ENCODE measurements around the gene ANO1. TPM values are rescaled to one million over a fixed set of nuclear protein-coding genes. Genes with fewer than 3 reads are reported as not detected.

ANO1 gene
- polyA plus RNA-seq, 1 of the 3 experiments (the other 2 are of a cell fraction) = not detected

DNA sequence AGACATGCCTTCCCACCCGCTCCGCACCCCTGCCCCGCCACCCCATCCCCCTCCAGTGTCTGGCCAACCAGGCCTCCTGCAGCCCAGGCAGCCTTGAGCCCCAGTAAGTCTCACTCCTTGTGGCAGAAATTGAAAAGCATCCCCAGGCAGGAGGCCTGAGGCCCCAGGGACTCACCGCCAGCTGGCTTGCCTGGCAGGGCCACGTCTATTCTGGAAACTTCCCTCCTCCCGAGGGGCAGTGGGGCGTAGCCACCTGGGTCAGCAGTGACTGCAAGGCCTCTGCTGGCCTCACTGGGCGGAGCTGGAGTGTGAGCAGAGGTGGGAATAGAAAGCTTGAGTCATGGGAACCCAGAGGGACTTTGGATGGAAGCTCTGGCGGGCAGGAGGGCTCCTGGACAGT lies 26.3 kb downstream of the ANO1 start:
- no peak overlapping the region for H2AFZ ChIP-seq (ENCODE audit: low read depth)
- TF ChIP-seq, protein P1, sequence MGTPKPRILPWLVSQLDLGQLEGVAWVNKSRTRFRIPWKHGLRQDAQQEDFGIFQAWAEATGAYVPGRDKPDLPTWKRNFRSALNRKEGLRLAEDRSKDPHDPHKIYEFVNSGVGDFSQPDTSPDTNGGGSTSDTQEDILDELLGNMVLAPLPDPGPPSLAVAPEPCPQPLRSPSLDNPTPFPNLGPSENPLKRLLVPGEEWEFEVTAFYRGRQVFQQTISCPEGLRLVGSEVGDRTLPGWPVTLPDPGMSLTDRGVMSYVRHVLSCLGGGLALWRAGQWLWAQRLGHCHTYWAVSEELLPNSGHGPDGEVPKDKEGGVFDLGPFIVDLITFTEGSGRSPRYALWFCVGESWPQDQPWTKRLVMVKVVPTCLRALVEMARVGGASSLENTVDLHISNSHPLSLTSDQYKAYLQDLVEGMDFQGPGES (IDR thresholded peaks at IDR 0.05; ENCODE audit: low read depth, low read length) = no peak
- TF ChIP-seq RXRA (IDR thresholded peaks at IDR 0.05; ENCODE audit: borderline replicate concordance, low read depth) (no peak), POLR2AphosphoS5 (IDR thresholded peaks at IDR 0.05; ENCODE audit: low read depth, low read length) (no peak), TCF12 (IDR thresholded peaks at IDR 0.05) (no peak), PBX3 (IDR thresholded peaks at IDR 0.05) (no peak), TAF1 (IDR thresholded peaks at IDR 0.05; ENCODE audit: borderline replicate concordance, low read depth, low read length) (no peak), NFIC (IDR thresholded peaks at IDR 0.05; ENCODE audit: borderline replicate concordance) (no peak), TEAD4 (IDR thresholded peaks at IDR 0.05; ENCODE audit: borderline replicate concordance, insufficient read depth) (no peak), MEF2A (IDR thresholded peaks at IDR 0.05; ENCODE audit: borderline replicate concordance, low read depth) (no peak), CHD2 (IDR thresholded peaks at IDR 0.05; ENCODE audit: low read length, partially characterized antibody) (no peak), GABPA (IDR thresholded peaks at IDR 0.05; ENCODE audit: low read depth) (no peak)
- TF ChIP-seq, protein P2, sequence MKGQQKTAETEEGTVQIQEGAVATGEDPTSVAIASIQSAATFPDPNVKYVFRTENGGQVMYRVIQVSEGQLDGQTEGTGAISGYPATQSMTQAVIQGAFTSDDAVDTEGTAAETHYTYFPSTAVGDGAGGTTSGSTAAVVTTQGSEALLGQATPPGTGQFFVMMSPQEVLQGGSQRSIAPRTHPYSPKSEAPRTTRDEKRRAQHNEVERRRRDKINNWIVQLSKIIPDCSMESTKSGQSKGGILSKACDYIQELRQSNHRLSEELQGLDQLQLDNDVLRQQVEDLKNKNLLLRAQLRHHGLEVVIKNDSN (IDR thresholded peaks at IDR 0.05; ENCODE audit: borderline replicate concordance, low read depth) = no peak
- no peak overlapping the region for H3K4me2 ChIP-seq
- WGBS (ENCODE audit: low lambda C conversion rate) = 64% methylated on average over 5 of the region's 9 CpGs
- H3K36me3 ChIP-seq (replicated peaks in 1 of 2; ENCODE audit: control insufficient read depth in 1 of 2, insufficient read depth in 2 of 2, low read length in 1 of 2) = no peaks in the 10 kb centered on the region
- no peaks in the 10 kb centered on the region for H3K9me3 ChIP-seq
- H3K27ac ChIP-seq (ENCODE audit: low read depth in 2 of 2, low read length in 1 of 2) = no peak overlapping the region
- no peak overlapping the region for H3K4me3 ChIP-seq (ENCODE audit: low read depth in 2 of 2, low read length in 1 of 2)
- ChIA-PET CTCF (interaction anchor here (0.7 to 1.7 kb wide), 6 partner anchors 87 to 269 kb away, joined by 3 to 6 read pairs (median 4); no protein-coding TSS in a partner anchor), POLR2A (no interaction called here)
- H3K79me2 ChIP-seq (ENCODE audit: insufficient read depth) = no peaks in the 10 kb centered on the region
- no peaks in the 10 kb centered on the region for H3F3A ChIP-seq (replicated peaks; ENCODE audit: insufficient read depth)
- no peak overlapping the region for H3K9ac ChIP-seq
- no peaks in the 10 kb centered on the region for H3K9me2 ChIP-seq
- H4K20me1 ChIP-seq (ENCODE audit: insufficient read depth) = no peaks in the 10 kb centered on the region
- H3K27me3 ChIP-seq (ENCODE audit: insufficient read depth) = 0 out of 2 replicates have a peak, but pooled peaks cover 7% of the 10 kb centered on the region
- no peak for DNase-seq
- H3K4me1 ChIP-seq (ENCODE audit: control insufficient read depth in 1 of 2, insufficient read depth in 2 of 2, low read depth in 1 of 2, low read length in 1 of 2) = peaks cover 0 to 23% of the 10 kb centered on the region in 2 experiments; a peak in 1 of 4 replicates

GRCh38 chr11:70104961-70105360 lies 26.8 kb downstream of the ANO1 start:
- H4K20me1 ChIP-seq (ENCODE audit: insufficient read depth) = no peaks in the 10 kb centered on the region

More at GRCh38 chr11:70104961-70105360, 26.8 kb downstream of the ANO1 start:
- TF ChIP-seq YY1 (IDR thresholded peaks at IDR 0.05; ENCODE audit: low read depth) (no peak), MAX (IDR thresholded peaks at IDR 0.05; ENCODE audit: low read depth) (no peak), RAD21 (IDR thresholded peaks at IDR 0.05; ENCODE audit: low read length) (no peak), NRF1 (IDR thresholded peaks at IDR 0.05; ENCODE audit: low read depth, low read length) (no peak), ELF1 (IDR thresholded peaks at IDR 0.05) (no peak)
- Histone ChIP-seq H2AFZ (ENCODE audit: low read depth) (no peak overlapping the region), H3K27ac (ENCODE audit: low read depth in 2 of 2, low read length in 1 of 2) (no peak overlapping the region), H3K27me3 (ENCODE audit: insufficient read depth) (0 out of 2 replicates have a peak, but pooled peaks cover 7% of the 10 kb centered on the region), H3K9me3 (no peaks in the 10 kb centered on the region), H3K4me2 (no peak overlapping the region), H3K4me1 (ENCODE audit: control insufficient read depth in 1 of 2, insufficient read depth in 2 of 2, low read depth in 1 of 2, low read length in 1 of 2) (peaks cover 0 to 23% of the 10 kb centered on the region in 2 experiments; a peak in 1 of 4 replicates), H3K79me2 (ENCODE audit: insufficient read depth) (no peaks in the 10 kb centered on the region), H3K9ac (no peak overlapping the region), H3F3A (replicated peaks; ENCODE audit: insufficient read depth) (no peaks in the 10 kb centered on the region), H3K36me3 (replicated peaks in 1 of 2; ENCODE audit: control insufficient read depth in 1 of 2, insufficient read depth in 2 of 2, low read length in 1 of 2) (no peaks in the 10 kb centered on the region), H3K4me3 (ENCODE audit: low read depth in 2 of 2, low read length in 1 of 2) (no peak overlapping the region), H3K9me2 (no peaks in the 10 kb centered on the region)
- DNase-seq = no peak
- 37% methylated on average over 8 of the region's 11 CpGs for WGBS (ENCODE audit: low lambda C conversion rate)
- ChIA-PET CTCF (interaction anchor here (0.7 to 1.7 kb wide), 6 partner anchors 87 to 270 kb away, joined by 3 to 6 read pairs (median 4); no protein-coding TSS in a partner anchor), POLR2A (no interaction called here)
